GM10266 (cell line): ENCODE data around the gene FADS6.

Experiments used
- DNase-seq: peaks from one replicate; pipeline ENCODE4 v3.0.0; 2012; ENCODE audit errors: extremely low spot score
- TF ChIP-seq, protein P1 (sequence below): IDR thresholded peaks from 2 replicates; pipeline ENCODE4 v1.5.1; 2012; ENCODE audit warnings: mild to moderate bottlenecking, low read depth; ENCODE audit not compliant: control insufficient read depth, insufficient read depth; ENCODE audit errors: missing control alignments

FADS6 gene

DNA sequence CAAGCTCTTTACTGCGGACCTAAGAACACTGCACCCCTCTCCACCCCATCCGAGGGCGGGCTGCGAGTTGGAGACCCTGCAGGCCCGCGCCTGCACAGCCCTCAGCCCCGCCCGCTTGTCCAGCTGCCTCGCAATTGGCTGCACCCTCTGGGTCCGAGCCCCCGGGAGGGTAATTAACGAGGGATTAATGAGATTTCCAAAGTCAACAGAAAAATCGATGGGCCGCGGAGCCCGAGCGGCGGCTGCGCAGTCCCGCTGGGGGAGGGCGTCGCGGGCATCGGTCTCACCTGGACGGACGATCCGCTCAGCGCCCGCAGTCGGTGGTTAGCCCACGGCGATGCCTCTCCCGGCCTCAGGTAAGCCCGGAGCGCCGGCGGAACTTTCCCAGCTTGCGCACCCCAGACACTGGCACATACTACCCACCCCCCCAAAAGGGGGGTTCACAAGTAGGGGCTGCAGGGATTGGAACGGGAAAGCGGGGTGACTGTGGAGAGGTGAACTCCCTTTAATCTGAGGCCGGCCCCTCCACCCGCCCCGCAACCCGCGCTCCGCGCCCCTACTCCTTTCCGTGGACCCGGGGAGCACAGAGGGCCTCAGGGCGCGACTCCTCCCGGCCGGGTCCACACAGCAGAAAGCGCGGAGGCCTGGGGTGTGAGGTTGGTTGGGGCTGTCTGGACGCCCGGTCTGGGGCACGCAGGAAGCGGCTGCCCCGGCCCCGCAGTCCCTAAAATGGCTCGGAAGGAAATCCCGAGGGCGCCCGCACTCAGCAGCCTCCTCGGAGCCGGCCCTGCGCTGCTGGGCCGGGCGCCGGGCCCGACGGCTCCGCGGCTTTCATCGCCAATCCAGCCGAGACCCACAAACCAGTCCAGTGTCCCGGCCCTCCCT is 42.4 kb upstream of the FADS6 start, which contains the start of gene OTOP3:
TSS of gene OTOP3 (plus strand) at position 314 of the 885 bp plus-strand sequence. CDS start at position 338, 24 bp downstream.
- TF ChIP-seq, protein P1, sequence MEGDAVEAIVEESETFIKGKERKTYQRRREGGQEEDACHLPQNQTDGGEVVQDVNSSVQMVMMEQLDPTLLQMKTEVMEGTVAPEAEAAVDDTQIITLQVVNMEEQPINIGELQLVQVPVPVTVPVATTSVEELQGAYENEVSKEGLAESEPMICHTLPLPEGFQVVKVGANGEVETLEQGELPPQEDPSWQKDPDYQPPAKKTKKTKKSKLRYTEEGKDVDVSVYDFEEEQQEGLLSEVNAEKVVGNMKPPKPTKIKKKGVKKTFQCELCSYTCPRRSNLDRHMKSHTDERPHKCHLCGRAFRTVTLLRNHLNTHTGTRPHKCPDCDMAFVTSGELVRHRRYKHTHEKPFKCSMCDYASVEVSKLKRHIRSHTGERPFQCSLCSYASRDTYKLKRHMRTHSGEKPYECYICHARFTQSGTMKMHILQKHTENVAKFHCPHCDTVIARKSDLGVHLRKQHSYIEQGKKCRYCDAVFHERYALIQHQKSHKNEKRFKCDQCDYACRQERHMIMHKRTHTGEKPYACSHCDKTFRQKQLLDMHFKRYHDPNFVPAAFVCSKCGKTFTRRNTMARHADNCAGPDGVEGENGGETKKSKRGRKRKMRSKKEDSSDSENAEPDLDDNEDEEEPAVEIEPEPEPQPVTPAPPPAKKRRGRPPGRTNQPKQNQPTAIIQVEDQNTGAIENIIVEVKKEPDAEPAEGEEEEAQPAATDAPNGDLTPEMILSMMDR, result no peak
- DNase-seq, result no peak

DNA sequence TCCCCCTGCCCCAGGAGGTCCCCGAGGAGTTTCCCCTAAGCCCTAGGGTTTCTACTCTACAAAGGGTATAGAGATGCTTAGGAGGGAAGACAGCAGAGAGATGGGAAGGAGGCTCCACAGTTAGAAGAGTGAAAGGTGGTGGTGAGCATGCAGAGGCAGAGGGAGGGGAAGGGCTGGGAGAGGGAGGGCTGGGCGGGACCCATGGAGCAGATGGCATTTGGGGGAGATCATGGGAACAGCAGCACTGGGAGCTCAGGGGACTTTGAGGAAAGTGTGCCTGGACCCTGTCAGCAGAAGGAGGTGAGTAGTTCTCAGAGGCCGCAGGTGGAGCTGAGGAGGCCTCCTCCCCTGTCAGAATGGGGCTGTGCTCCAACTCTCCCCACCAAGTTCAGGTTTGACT is 41.6 kb upstream of the FADS6 start:
- no peak for DNase-seq

DNA sequence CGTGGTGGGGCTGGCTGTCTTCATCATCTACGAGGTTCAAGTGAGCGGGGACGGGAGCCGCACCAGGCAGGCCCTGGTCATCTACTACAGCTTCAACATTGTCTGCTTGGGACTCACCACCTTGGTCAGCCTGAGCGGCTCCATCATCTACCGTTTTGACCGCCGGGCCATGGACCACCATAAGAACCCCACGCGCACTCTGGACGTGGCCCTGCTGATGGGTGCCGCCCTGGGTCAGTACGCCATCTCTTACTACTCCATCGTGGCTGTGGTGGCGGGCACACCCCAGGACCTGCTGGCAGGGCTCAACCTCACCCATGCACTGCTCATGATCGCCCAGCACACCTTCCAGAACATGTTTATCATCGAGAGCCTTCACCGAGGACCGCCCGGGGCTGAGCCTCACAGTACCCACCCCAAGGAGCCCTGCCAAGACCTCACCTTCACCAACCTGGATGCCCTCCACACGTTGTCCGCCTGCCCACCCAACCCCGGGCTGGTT is 37.2 kb upstream of the FADS6 start:
- no peak for DNase-seq

More for the DNA sequence above, 41.6 kb upstream of the FADS6 start:
- TF ChIP-seq, protein P1, result no peak

DNA sequence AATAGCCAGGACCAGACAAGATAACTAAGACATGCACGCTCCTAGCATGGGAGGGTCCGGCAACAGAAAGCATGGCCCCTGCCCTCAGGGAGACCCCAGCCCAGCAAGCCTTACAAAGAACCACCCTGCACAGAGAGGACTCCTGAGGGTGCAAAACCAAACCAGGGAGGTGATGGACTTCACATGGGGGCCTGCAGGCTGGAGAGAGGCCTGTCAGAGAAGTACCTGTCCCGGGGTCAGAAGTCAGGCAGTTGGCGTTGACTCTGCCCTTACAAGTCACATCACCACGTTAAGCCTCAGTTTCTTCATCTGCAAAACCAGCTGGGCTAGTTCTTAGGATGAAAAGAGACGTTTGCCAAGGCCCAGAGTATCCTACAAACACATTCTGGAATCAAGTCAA is 35.4 kb upstream of the FADS6 start:
- TF ChIP-seq, protein P1, result no peak
- no peak for DNase-seq

More for the DNA sequence above, 37.2 kb upstream of the FADS6 start:
- TF ChIP-seq, protein P1, result no peak

DNA sequence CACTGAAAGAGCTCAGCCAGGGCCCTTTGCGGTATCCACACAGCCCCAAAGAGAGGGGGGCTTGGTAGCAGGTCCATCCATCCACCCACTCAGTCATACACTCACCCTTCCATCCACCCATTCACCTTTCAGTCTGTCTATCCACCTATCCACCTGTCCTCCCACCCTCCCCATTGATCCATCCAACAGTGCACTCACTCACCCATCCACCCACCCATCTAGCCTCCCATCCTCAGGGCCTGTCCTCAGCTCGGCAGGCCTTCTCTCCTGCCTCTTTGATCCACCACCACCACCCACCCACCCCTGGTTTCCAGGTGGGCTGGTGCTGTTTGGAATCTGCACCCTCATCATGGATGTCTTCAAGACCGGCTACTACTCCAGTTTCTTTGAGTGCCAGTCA is 31.8 kb upstream of the FADS6 start:
- DNase-seq, result no peak
- TF ChIP-seq, protein P1, result no peak

DNA sequence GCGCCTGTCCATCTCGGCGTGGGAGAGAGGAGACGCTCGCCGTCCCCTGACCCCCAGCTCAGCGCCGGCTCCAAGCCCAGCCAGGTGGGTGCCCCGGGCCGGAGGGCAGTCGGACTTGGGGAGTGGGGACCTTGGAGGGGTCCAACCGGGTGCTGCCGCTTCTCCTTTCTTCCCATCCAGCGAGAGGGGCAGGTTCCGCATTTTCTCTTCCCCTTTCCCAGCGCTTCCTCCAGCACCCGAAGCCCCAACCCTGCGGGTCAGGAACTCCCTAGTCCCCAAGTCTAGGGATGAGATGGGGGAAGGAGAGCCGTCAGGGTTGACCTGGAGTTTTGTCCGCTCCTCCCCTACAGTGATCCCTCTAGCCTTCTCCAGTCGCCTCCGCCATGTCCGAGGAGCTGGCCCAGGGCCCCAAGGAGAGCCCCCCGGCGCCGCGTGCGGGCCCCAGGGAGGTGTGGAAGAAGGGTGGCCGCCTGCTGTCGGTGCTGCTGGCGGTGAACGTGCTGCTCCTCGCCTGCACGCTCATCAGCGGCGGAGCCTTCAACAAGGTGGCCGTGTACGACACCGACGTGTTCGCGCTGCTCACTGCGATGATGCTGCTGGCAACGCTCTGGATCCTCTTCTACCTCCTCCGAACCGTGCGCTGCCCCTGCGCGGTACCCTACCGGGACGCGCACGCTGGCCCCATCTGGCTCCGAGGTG is 31.0 kb upstream of the FADS6 start, which contains the start of gene OTOP2:
TSS of gene OTOP2 (plus strand) at position 24 of the 699 bp plus-strand sequence. CDS start at position 384, 360 bp downstream.
- no peak for DNase-seq
- TF ChIP-seq, protein P1, result no peak
